NCI-H187 (cell line): ENCODE results near the gene CELF4.

Experiments
- DNase-seq, 2 experiments: peaks; one replicate each; lab custom pipeline; 2025; lab: John Stamatoyannopoulos, UW

CELF4 gene

GRCh38 chr18:37493352-37493935 is 72.2 kb downstream of the CELF4 start:
- DNase-seq, result no peak

GRCh38 chr18:37492952-37493351 is 72.6 kb downstream of the CELF4 start:
- no peak for DNase-seq

DNA sequence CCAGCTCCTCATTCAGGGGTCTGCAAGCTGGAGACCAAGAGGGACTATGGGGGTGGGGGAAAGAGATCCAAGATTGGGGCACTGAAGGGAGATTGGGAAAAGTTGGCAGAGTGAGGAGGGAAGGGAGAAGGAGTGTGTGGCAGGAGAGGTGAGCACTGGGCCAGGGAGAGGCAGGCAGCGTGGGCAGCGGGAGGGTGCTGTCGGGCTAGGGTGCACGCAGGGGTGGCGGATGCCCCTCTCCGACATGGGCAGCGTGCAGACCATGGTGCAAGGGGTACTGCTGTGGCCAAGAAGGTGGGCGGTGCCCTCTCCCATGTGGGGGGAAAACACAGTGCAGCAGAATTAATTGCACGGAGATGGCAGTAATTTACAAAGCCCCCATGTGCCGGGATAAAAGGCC is 74.1 kb downstream of the CELF4 start:
- no peak for DNase-seq

- no peak for DNase-seq
These were observed 75.6 kb downstream of the CELF4 start for GRCh38 chr18:37489998-37490397.

DNA sequence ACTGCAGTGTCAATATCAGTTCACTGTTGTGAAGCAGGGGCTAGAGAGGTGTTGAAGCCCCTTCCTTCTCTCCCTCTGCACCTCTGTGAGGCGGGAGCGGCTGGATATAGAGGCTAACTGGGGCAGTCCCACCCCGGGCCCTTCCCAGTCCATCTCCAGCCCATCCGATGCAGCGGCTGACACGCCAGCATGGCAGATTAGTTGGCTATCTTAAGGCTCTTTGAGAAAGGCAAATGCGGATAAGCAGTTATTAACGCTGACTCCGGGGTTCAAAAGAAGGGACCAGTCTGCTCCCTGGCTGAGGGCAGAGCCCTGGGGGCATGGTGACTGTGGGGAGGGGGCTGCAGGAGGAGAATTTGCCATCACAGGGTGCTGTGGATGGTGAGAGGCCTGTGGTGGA is 76.6 kb downstream of the CELF4 start:
- no peak for DNase-seq

DNA sequence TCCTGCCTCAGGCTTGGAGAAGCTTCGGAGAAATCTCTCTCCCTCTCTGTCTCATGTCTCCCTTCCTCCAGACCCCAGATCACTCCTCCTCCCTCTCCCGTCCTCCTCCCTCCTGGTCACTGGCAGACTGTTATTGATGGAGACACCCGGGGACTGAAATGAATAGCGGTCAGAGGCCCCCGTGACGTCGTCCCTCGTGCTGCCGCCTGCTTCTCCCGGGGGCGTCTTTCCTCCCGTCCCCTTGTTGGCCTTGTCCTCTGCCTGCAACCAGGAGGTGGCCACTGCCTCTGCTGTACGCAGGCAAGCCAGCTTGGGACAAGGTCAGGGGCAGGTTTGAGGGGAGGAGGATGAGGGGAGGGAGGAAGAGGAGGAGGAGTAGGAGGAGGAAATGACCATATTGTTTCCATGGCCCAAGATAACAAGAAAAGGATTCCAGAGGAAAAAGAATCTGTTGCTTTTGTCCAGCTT is 78.2 kb downstream of the CELF4 start:
- DNase-seq, result no peak

- DNase-seq, result no peak
These were observed 78.8 kb downstream of the CELF4 start for GRCh38 chr18:37486848-37487247.

- no peak for DNase-seq
These were observed 80.4 kb downstream of the CELF4 start for GRCh38 chr18:37484983-37485834.

DNA sequence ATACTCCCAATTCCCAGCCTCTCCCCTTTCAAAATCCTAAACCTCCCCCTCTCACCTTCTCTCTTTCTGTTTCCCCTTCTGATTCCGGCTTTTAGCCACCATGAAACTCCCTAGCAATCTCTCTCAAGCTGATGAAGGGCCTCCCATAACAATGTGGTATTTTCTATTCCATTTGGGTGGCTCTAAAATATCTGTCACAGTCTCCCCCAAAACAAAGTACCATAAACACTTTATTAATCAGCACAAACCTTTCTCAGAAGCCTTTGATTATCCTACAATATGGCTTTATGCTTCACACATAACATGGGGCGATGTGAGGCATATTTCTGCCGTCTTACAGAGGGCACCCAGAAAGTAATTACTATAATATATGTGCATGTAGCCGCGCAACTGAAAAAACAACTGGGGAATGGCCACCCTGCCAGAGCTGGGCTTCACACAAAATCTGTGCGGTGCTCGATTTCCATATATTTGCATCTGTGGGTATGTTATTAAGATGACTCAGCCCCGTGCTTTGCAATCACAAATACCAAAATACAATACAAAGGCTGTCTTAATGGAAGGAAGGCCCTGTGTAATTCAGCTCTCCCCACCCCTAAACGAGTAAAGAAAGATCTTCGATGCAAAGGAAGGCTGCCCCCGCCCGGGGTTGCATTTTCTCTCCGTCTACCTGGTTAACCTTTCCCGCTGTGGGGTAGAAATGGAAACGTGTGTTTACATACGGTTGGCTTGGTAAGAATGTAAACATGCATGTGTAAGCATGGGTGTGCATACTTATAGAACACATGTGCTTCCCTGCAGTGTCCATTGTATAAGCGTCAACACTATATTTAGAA is 81.4 kb downstream of the CELF4 start:
- no peak for DNase-seq

GRCh38 chr18:37483221-37483971 is 82.2 kb downstream of the CELF4 start:
- no peak for DNase-seq

DNA sequence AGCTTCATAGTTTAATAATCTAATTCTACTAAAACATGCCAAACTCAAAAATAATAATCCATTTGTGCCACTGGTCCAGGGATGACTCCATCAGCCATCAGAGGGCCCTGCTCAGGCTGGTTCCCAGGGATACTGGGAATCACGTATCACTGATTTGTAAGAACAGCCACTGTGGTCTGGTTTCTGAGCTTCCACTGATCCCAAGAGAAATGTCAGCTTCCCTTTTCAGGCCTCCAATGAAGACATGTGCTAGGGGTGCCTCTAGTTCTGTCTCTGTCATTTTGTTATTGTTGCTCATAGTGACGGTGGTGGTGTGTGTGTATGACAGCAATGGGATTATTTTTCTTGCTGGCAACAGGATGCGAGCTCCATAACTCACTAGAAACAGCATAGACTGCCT is 83.2 kb downstream of the CELF4 start:
- no peak for DNase-seq

- DNase-seq, result no peak
These were observed 83.6 kb downstream of the CELF4 start for GRCh38 chr18:37482002-37482401.

DNA sequence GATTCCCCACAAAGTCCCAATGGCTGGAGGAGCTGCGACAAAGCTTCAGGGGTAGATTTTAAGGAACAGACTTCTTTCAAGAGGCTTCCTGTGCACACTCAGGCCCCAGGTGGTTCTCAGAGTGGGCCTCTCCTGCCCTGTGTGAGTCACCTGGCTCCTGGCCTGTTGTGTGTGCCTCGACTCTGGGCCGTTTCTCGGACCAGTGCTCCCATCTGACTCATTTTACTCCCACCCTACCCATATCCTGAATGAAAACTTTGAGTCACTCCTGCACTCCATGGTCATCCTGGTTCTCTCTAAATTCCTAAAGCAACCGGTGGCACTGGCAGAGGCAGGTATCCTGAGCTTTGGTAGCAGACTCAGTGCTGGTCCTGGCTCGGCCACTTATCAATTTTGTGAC is 84.1 kb downstream of the CELF4 start:
- no peak for DNase-seq

- no peak for DNase-seq
These were observed 84.5 kb downstream of the CELF4 start for GRCh38 chr18:37481072-37481471.

DNA sequence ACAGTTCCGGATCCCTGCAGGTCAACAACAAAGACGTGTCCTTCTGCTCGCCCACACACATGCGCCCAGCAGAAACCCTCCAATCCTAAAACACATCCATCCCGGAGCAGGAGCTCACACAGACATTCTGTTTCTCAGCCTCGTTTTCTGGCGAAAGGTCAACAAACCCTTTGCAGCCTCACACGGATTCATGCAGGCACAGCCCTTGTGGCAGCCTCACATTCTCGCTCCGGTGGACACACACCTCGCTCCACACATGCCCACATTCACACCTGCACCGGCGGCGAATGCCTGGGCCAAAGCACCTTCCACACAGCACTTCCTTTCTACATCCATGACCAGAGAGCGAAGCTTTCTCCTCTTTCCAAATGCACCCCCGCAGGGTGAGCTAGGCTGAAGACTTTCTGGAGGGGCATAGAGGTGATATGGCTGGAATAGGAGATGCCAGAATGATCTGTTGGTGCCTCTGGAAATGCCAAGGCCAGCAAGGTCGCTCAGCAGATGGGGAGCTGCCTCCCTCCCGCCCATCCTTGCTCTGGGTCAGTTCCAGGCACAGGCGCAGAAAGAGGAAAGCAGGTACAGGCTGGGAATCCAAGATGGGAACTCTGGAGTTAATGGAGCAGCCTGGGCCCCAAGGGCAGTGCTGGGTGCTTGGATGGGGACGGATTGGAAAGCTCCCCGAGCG is 88.8 kb downstream of the CELF4 start:
- no peak for DNase-seq

- no peak for DNase-seq
These were observed 89.4 kb downstream of the CELF4 start for GRCh38 chr18:37476182-37476581.

DNA sequence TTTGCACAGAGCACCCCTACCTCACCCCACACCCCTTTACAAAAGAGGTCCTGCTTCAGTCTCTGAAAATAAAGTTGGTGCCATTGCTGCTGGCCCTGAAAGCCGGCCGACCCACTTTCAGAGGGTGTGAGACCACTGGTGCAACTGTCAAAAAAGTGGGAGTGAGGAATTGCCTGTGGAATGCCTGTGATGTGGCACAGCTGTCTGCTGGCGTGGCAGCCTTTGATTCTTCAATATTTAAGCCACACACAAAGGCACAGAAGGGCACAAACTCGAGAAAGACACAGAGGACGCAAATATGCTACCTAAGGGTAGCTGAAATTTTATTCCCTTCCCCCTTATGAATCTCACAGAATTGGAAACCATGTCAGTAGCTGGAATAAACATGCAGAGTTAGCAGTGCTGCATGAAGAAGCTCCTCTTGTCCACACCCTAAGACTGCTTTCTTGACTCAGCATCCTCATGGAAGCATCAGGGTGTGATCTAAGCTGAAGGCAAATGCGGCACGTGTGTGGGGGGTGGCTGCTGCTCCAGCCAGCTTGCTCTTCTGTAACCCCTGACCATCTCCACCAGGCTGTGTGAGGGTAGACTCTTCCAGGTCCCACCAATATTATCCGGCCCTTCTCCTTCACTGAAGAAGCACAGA is 92.3 kb downstream of the CELF4 start:
- DNase-seq, result no peak

DNA sequence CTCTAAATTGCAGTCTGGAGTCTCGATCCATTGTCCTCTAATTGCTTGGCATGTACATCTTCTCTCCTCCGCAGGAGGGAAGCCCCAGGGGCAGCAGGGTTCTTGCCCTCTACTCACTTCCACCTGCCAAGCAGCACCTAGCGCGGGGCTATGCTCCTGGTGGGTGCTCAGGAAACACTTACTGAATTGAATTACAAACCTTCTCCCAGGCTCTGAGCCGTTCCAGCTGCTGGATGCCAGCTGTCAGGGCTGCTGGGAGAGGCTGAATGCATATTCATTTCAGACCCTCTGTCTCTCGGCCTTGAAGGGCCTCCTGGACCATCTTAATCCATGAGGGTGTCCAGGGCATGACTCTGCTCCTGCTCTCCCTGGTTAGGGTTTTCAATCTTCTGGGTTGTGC is 94.0 kb downstream of the CELF4 start:
- no peak for DNase-seq

GRCh38 chr18:37470986-37471385 is 94.6 kb downstream of the CELF4 start:
- DNase-seq, result no peak

DNA sequence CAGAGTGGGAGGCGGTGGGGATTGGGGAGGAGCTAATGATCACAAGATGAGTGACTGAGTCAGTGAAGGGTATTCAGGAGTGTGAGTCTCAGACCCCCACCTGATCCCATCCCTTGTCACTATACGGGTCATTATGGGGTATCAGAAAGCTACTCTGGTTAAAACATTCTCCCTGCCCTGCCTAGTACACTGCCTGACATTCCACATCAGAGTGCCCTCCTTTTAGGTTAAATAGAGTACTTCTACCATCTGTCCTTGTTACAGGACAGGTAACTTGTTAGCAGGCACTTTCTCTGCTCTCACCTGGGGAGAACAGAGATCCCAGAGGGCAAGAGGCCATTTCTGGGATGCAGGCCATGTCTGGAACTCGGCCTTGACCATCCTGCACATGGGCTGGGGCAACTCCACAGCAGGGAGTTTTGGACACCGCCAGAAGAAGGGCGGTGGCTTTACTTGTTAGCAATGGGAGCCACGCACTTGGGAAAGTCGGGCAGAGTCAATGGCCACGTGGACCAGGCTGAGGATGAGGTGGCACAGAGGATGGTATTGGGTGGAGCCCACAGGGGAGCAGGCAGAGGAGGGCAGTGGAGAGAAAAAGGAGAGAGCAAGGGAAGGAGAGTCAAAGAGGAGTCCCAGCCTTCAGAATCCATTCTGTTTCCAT is 98.5 kb downstream of the CELF4 start:
- DNase-seq, result no peak
